Measurements from ENCODE around the gene EEF1A2. TPM values are rescaled to one million over a fixed set of nuclear protein-coding genes. Genes with fewer than 3 reads are reported as not detected.

Gene EEF1A2
- total and polyA plus RNA-seq, 12 donors, result 881 to 1,465 (median 1,307) TPM

DNA sequence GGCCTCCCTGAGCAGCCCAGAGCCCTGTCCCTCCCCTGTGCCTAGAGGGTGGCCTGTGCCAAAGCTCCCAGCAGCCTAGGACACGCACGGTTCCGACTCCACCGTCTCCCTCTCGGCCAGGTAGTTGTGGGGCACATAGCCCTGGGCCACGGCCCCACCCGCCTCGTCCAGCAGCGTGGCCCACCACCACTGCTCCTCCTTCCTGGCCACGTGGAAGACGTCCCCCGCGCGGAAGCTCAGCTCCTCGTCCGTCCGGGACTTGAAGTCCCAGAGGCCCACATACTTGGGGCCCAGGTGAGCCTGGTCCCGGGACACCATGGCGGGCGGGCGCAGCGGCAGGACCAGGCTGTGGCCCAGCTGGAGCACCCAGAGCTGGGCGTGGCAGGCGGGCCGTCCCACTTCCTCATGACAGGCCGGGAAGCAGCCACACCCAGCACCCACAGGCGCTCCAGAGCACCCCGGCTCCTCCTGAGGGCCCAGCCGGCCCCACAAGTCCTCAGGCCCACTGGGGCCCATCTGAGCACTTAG, 38.2 kb upstream of the EEF1A2 start, which contains the start of gene PTK6:
PTK6 (minus strand) TSS at position 380 of the 528 bp plus-strand sequence; CDS start at position 318, 62 bp downstream.
- TF ChIP-seq, protein P1, sequence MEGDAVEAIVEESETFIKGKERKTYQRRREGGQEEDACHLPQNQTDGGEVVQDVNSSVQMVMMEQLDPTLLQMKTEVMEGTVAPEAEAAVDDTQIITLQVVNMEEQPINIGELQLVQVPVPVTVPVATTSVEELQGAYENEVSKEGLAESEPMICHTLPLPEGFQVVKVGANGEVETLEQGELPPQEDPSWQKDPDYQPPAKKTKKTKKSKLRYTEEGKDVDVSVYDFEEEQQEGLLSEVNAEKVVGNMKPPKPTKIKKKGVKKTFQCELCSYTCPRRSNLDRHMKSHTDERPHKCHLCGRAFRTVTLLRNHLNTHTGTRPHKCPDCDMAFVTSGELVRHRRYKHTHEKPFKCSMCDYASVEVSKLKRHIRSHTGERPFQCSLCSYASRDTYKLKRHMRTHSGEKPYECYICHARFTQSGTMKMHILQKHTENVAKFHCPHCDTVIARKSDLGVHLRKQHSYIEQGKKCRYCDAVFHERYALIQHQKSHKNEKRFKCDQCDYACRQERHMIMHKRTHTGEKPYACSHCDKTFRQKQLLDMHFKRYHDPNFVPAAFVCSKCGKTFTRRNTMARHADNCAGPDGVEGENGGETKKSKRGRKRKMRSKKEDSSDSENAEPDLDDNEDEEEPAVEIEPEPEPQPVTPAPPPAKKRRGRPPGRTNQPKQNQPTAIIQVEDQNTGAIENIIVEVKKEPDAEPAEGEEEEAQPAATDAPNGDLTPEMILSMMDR (IDR thresholded peaks at IDR 0.05), result no peak
- intact Hi-C loops (cut with DNase I), result loop anchor here in 7 of 10 donors (5.0 to 10.0 kb wide), 5 partner anchors 40 to 435 kb away; partner anchors contain the start of genes TPD52L2 (in 4 of the 7) and ABHD16B (in 3 of the 7)
- H3K27me3 ChIP-seq, result peaks cover 0 to 38% (median 20%) of the 10 kb centered on the region in 7 donors
- 77 to 85% methylated on average over 29 of the region's 29 CpGs for WGBS, 2 donors
- H3K27ac ChIP-seq, result peak within 1 kb of the TSS in 7 of 10 donors; percentile 34 to 91 (median 57)
- H3K4me3 ChIP-seq, result peak within 1 kb of the TSS in 9 of 10 donors; percentile 6 to 51 (median 31)
- H3K36me3 ChIP-seq, result no peaks in the 10 kb centered on the region
- peaks cover 0 to 34% (median 16%) of the 10 kb centered on the region in 9 donors for H3K4me1 ChIP-seq
- DNase-seq (peak in 1 of 2 donors; percentile 47), ATAC-seq (peak in 6 of 8 donors; percentile 4 to 30 (median 22))
- no peaks in the 10 kb centered on the region for H3K9me3 ChIP-seq

- no peak for ATAC-seq
- WGBS, 2 donors, result 58 to 62% methylated on average over 32 to 35 of the region's 35 CpGs
- H3K27ac ChIP-seq, result no peak overlapping the region
- no peaks in the 10 kb centered on the region for H3K9me3 ChIP-seq
- intact Hi-C loops (cut with DNase I), result loop anchor here in 7 of 10 donors (5.0 to 10.0 kb wide), 5 partner anchors 41 to 436 kb away; partner anchors contain the start of genes TPD52L2 (in 4 of the 7) and ABHD16B (in 3 of the 7)
- TF ChIP-seq, protein P1 (IDR thresholded peaks at IDR 0.05), result no peak
- no peaks in the 10 kb centered on the region for H3K36me3 ChIP-seq
- peaks cover 0 to 38% (median 20%) of the 10 kb centered on the region in 7 donors for H3K27me3 ChIP-seq
- peak in 1 of 2 donors; percentile 16 for DNase-seq
- H3K4me1 ChIP-seq, result peaks cover 0 to 34% (median 16%) of the 10 kb centered on the region in 9 donors
- H3K4me3 ChIP-seq, result peak overlapping the region in 1 of 10 donors; percentile 51
Observed at GRCh38 chr20:63536241-63536977, 37.5 kb upstream of the EEF1A2 start.

DNA sequence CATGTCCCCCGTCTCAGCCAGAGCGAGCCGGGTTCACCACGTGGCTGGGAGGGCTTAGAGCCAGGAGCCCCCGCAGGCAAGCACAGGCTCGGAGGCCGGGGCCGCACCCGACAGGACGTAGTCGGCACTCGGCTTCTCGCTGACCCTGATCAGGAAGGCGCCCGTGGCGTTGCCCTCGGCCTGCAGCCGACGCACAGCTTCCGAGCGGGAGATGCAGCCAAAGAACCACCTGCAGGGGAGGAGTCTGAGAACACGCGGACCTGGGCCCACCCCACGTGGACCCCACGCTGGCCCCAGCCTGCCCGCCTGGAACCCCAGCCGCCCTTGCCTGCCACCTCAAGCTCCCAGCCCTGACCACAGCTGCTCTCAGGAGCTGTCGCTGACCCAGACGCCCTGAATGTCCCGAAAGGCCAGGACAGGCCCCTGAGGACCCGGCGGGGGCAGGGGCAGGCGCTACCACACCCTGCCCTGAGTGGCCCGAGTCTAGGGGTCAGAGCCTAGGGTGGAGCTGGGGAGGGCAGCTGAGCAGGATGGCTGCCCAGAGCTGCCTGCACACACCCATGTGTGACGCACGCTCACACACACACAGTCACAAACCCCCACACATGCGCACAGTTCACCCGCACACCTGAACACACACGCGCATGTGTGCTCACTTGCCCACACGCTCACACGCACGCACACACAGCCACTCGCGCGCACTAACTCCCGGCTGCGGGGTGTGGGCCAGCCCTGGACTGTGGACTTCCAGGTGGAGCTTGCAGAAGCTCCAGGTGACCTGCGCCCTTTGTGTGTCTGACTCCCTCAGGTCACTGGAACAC, 36.2 kb upstream of the EEF1A2 start:
- 50 to 59% methylated on average over 49 of the region's 49 CpGs for WGBS, 2 donors
- peaks cover 0 to 38% (median 20%) of the 10 kb centered on the region in 7 donors for H3K27me3 ChIP-seq
- intact Hi-C loops (cut with DNase I), result loop anchor here in 7 of 10 donors (5.0 to 10.0 kb wide), 5 partner anchors 42 to 437 kb away; partner anchors contain the start of genes TPD52L2 (in 4 of the 7) and ABHD16B (in 3 of the 7)
- no peaks in the 10 kb centered on the region for H3K36me3 ChIP-seq
- ATAC-seq (no peak), DNase-seq (no peak)
- H3K4me1 ChIP-seq, result peaks cover 0 to 34% (median 16%) of the 10 kb centered on the region in 9 donors
- TF ChIP-seq, protein P1 (IDR thresholded peaks at IDR 0.05), result no peak
- H3K27ac ChIP-seq, result no peak overlapping the region
- no peaks in the 10 kb centered on the region for H3K9me3 ChIP-seq
- H3K4me3 ChIP-seq, result no peak overlapping the region

All from heart right ventricle (tissue), 16 donors.